GM23338 (cell line): ENCODE results near the gene MOB3B. TPM values are rescaled to one million over a fixed set of nuclear protein-coding genes. Genes with fewer than 3 reads are reported as not detected.

Source experiments
- ATAC-seq: fragments of 200-7000 bp; cut with Tn5 transposase; 3 replicates; pipeline ENCODE4 v1.9.1; 2020
- DNase-seq: peaks from one replicate; pipeline ENCODE4 v3.0.0-alpha.2; 2015; ENCODE audit warnings: low spot score
- H2AFZ ChIP-seq: fragments of 200-600 bp; sonication (generic); 2 replicates; pipeline ENCODE4 v1.8.0; 2016; ENCODE audit warnings: antibody characterized with exemption, mild to moderate bottlenecking, moderate library complexity
- H3F3A ChIP-seq: fragments of 200-600 bp; sonication (generic); replicated peaks from 2 replicates; pipeline ENCODE4 v1.8.0; 2017; ENCODE audit warnings: antibody characterized with exemption, mixed run types, low read depth
- H3K27ac ChIP-seq: fragments of 200-600 bp; sonication (generic); 2 replicates; pipeline ENCODE4 v1.6.1; 2016; ENCODE audit warnings: low read depth
- H3K27me3 ChIP-seq: fragments of 200-600 bp; sonication (generic); 2 replicates; pipeline ENCODE4 v1.8.0; 2016; ENCODE audit warnings: mild to moderate bottlenecking, mixed run types, moderate library complexity; ENCODE audit not compliant: insufficient read depth
- H3K36me3 ChIP-seq: fragments of 200-600 bp; sonication (generic); 2 replicates; pipeline ENCODE4 v1.8.0; 2016; ENCODE audit warnings: mild to moderate bottlenecking; ENCODE audit not compliant: insufficient read depth
- H3K4me1 ChIP-seq: fragments of 200-600 bp; sonication (generic); 2 replicates; pipeline ENCODE4 v1.8.0; 2016; ENCODE audit warnings: mild to moderate bottlenecking, moderate library complexity; ENCODE audit not compliant: insufficient read depth
- H3K4me2 ChIP-seq: fragments of 200-600 bp; sonication (generic); 2 replicates; pipeline ENCODE4 v1.7.1; 2017; ENCODE audit warnings: mixed run types
- H3K4me3 ChIP-seq: fragments of 200-600 bp; sonication (generic); 2 replicates; pipeline ENCODE4 v1.6.1; 2016; ENCODE audit warnings: mixed run types
- H3K79me2 ChIP-seq: fragments of 200-600 bp; sonication (generic); replicated peaks from 2 replicates; pipeline ENCODE4 v1.8.0; 2017; ENCODE audit warnings: mild to moderate bottlenecking; ENCODE audit not compliant: insufficient read depth
- H3K9me2 ChIP-seq: fragments of 200-600 bp; sonication (generic); 2 replicates; pipeline ENCODE4 v1.8.0; 2017; ENCODE audit not compliant: insufficient read depth
- H4K20me1 ChIP-seq: fragments of 200-600 bp; sonication (generic); replicated peaks from 2 replicates; pipeline ENCODE4 v1.8.0; 2017; ENCODE audit warnings: mild to moderate bottlenecking; ENCODE audit not compliant: insufficient read depth
- H3K27ac Mint-ChIP-seq: 2 replicates; pipeline ENCODE4 v1.8.0; 2020; ENCODE audit warnings: inconsistent platforms, mild to moderate bottlenecking, moderate library complexity, mixed read lengths
- H3K27me3 Mint-ChIP-seq: 3 replicates; pipeline ENCODE4 v1.8.0; 2022; ENCODE audit warnings: low read depth, mild to moderate bottlenecking, moderate library complexity, mixed read lengths, inconsistent platforms; ENCODE audit not compliant: insufficient read depth, poor library complexity
- H3K36me3 Mint-ChIP-seq: 3 replicates; pipeline ENCODE4 v1.8.0; 2021; ENCODE audit warnings: low read depth, mild to moderate bottlenecking, inconsistent platforms, moderate library complexity, mixed read lengths
- H3K4me1 Mint-ChIP-seq: 3 replicates; pipeline ENCODE4 v1.8.0; 2020; ENCODE audit warnings: mild to moderate bottlenecking, inconsistent platforms, mixed read lengths
- H3K4me3 Mint-ChIP-seq: 3 replicates; pipeline ENCODE4 v1.8.0; 2021; ENCODE audit warnings: moderate library complexity, mild to moderate bottlenecking, inconsistent platforms, mixed read lengths
- H3K9me3 Mint-ChIP-seq: 3 replicates; pipeline ENCODE4 v1.8.0; 2020; ENCODE audit warnings: moderate library complexity, mild to moderate bottlenecking, inconsistent platforms, mixed read lengths
- CREB1 ChIP-seq: fragments of 250-450 bp; sonication (Bioruptor Pico); IDR thresholded peaks from 2 replicates; pipeline ENCODE4 v1.5.0; 2020; ENCODE audit warnings: low read depth, mild to moderate bottlenecking, moderate library complexity
- EZH2 ChIP-seq: fragments of 200-600 bp; sonication (generic); IDR thresholded peaks from one replicate; pipeline ENCODE4 v1.8.0; 2017; ENCODE audit warnings: antibody characterized with exemption, mild to moderate bottlenecking, low read depth; ENCODE audit not compliant: unreplicated experiment
- EZH2phosphoT487 ChIP-seq: fragments of 200-600 bp; sonication (generic); IDR thresholded peaks from one replicate; pipeline ENCODE4 v1.8.1; 2018; ENCODE audit warnings: antibody characterized with exemption; ENCODE audit not compliant: unreplicated experiment
- JUNB ChIP-seq: IDR thresholded peaks from one replicate; pipeline ENCODE4 v1.6.1; 2016; ENCODE audit warnings: antibody characterized with exemption; ENCODE audit not compliant: unreplicated experiment
- NANOG ChIP-seq: IDR thresholded peaks from 2 replicates; pipeline ENCODE4 v1.6.1; 2016; ENCODE audit warnings: antibody characterized with exemption, borderline replicate concordance
- POLR2AphosphoS5 ChIP-seq: IDR thresholded peaks from 2 replicates; pipeline ENCODE4 v1.6.1; 2016; ENCODE audit warnings: antibody characterized with exemption, low read depth
- STAT1 ChIP-seq: IDR thresholded peaks from one replicate; pipeline ENCODE4 v1.6.1; 2016; ENCODE audit warnings: antibody characterized with exemption; ENCODE audit not compliant: unreplicated experiment
- ZNF114 ChIP-seq: fragments of 250-450 bp; sonication (Bioruptor Pico); IDR thresholded peaks from 2 replicates; pipeline ENCODE4 v1.5.0; 2020; ENCODE audit warnings: mild to moderate bottlenecking, moderate library complexity
- ZNF331 ChIP-seq: fragments of 250-450 bp; sonication (Bioruptor Pico); IDR thresholded peaks from 2 replicates; pipeline ENCODE4 v1.5.0; 2020; ENCODE audit warnings: low read depth, mild to moderate bottlenecking, moderate library complexity
- polyA plus RNA-seq: library from polyadenylated mRNA; unstranded; fragments of >200 nt; fragmentation: Nextera tagmentation; extraction: Ambion mirVana; gene quantifications from 2 replicates; pipeline ENCODE4 v1.2.1, GENCODE V29; 2016
- total RNA-seq: library from RNA; depleted of rRNA; stranded (reverse); fragments of >200 nt; shearing (Covaris generic); gene quantifications from 2 replicates; pipeline ENCODE4 v1.2.3, GENCODE V29; 2014
- TF ChIP-seq, protein P1 (sequence below), 2 experiments: fragments of 200-600 bp in 1 of 2; sonication (generic) in 1 of 2; conservative IDR thresholded peaks; 2 replicates each; pipeline versions ENCODE4 v1.5.1 to v1.6.1; 2016 to 2017; ENCODE audit warnings: antibody characterized with exemption in 2 of 2, low read depth in 2 of 2, mild to moderate bottlenecking in 2 of 2, moderate library complexity in 1 of 2
- TF ChIP-seq, protein P2 (sequence below): IDR thresholded peaks from one replicate; pipeline ENCODE4 v1.6.1; 2018; ENCODE audit warnings: antibody characterized with exemption; ENCODE audit not compliant: unreplicated experiment
- TF ChIP-seq, protein P3 (sequence below): IDR thresholded peaks from 2 replicates; pipeline ENCODE4 v1.6.1; 2016; ENCODE audit warnings: antibody characterized with exemption
- TF ChIP-seq, protein P4 (sequence below): fragments of 250-450 bp; sonication (Bioruptor Pico); IDR thresholded peaks from 2 replicates; pipeline ENCODE4 v1.5.0; 2020; ENCODE audit warnings: mild to moderate bottlenecking, moderate library complexity

The MOB3B gene
- total and polyA plus RNA-seq, 2 experiments from 2014 or later, result 7.6 to 12.1 TPM

DNA sequence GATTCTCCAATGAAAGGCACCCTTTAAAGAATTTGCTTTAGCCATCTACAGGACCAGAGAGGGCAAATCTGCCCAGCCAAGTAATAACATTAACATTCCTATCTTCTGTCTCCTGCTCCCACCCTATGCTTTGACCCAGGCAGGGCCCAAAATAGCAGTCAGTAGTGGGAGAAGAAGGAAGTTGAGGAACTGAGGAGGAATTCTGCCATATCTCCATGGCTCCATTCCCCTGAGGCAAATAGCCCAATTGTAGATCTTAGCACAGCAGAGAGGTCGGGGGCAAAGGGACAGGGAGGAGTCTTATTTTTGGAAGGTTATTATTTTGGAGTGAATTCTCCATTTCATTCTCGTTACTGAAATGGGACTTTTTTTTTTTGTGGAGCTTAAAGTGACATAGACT lies 116.7 kb downstream of the MOB3B start:
- Histone ChIP-seq H3F3A (no peaks in the 10 kb centered on the region), H2AFZ (no peak overlapping the region), H3K27ac (no peak overlapping the region), H4K20me1 (no peaks in the 10 kb centered on the region), H3K9me2 (no peaks in the 10 kb centered on the region), H3K4me2 (no peak overlapping the region), H3K36me3 (no peaks in the 10 kb centered on the region), H3K27me3 (no peaks in the 10 kb centered on the region), H3K79me2 (no peaks in the 10 kb centered on the region), H3K4me3 (no peak overlapping the region), H3K4me1 (peaks cover 10% of the 10 kb centered on the region)
- no peak for TF ChIP-seq EZH2
- no peak for TF ChIP-seq JUNB
- TF ChIP-seq EZH2phosphoT487, result no peak
- TF ChIP-seq POLR2AphosphoS5, result no peak
- no peak for TF ChIP-seq NANOG
- TF ChIP-seq, protein P1, sequence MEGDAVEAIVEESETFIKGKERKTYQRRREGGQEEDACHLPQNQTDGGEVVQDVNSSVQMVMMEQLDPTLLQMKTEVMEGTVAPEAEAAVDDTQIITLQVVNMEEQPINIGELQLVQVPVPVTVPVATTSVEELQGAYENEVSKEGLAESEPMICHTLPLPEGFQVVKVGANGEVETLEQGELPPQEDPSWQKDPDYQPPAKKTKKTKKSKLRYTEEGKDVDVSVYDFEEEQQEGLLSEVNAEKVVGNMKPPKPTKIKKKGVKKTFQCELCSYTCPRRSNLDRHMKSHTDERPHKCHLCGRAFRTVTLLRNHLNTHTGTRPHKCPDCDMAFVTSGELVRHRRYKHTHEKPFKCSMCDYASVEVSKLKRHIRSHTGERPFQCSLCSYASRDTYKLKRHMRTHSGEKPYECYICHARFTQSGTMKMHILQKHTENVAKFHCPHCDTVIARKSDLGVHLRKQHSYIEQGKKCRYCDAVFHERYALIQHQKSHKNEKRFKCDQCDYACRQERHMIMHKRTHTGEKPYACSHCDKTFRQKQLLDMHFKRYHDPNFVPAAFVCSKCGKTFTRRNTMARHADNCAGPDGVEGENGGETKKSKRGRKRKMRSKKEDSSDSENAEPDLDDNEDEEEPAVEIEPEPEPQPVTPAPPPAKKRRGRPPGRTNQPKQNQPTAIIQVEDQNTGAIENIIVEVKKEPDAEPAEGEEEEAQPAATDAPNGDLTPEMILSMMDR (conservative IDR thresholded peaks at IDR 0.05; ENCODE audit: low read depth in 2 of 2), result no peak
- TF ChIP-seq, protein P2, sequence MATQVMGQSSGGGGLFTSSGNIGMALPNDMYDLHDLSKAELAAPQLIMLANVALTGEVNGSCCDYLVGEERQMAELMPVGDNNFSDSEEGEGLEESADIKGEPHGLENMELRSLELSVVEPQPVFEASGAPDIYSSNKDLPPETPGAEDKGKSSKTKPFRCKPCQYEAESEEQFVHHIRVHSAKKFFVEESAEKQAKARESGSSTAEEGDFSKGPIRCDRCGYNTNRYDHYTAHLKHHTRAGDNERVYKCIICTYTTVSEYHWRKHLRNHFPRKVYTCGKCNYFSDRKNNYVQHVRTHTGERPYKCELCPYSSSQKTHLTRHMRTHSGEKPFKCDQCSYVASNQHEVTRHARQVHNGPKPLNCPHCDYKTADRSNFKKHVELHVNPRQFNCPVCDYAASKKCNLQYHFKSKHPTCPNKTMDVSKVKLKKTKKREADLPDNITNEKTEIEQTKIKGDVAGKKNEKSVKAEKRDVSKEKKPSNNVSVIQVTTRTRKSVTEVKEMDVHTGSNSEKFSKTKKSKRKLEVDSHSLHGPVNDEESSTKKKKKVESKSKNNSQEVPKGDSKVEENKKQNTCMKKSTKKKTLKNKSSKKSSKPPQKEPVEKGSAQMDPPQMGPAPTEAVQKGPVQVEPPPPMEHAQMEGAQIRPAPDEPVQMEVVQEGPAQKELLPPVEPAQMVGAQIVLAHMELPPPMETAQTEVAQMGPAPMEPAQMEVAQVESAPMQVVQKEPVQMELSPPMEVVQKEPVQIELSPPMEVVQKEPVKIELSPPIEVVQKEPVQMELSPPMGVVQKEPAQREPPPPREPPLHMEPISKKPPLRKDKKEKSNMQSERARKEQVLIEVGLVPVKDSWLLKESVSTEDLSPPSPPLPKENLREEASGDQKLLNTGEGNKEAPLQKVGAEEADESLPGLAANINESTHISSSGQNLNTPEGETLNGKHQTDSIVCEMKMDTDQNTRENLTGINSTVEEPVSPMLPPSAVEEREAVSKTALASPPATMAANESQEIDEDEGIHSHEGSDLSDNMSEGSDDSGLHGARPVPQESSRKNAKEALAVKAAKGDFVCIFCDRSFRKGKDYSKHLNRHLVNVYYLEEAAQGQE, result no peak
- no peak for TF ChIP-seq ZNF114
- TF ChIP-seq STAT1, result no peak
- TF ChIP-seq ZNF331 (CRISPR knock-in tag), result no peak
- TF ChIP-seq, protein P3, sequence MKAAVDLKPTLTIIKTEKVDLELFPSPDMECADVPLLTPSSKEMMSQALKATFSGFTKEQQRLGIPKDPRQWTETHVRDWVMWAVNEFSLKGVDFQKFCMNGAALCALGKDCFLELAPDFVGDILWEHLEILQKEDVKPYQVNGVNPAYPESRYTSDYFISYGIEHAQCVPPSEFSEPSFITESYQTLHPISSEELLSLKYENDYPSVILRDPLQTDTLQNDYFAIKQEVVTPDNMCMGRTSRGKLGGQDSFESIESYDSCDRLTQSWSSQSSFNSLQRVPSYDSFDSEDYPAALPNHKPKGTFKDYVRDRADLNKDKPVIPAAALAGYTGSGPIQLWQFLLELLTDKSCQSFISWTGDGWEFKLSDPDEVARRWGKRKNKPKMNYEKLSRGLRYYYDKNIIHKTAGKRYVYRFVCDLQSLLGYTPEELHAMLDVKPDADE, result no peak
- TF ChIP-seq, protein P4, sequence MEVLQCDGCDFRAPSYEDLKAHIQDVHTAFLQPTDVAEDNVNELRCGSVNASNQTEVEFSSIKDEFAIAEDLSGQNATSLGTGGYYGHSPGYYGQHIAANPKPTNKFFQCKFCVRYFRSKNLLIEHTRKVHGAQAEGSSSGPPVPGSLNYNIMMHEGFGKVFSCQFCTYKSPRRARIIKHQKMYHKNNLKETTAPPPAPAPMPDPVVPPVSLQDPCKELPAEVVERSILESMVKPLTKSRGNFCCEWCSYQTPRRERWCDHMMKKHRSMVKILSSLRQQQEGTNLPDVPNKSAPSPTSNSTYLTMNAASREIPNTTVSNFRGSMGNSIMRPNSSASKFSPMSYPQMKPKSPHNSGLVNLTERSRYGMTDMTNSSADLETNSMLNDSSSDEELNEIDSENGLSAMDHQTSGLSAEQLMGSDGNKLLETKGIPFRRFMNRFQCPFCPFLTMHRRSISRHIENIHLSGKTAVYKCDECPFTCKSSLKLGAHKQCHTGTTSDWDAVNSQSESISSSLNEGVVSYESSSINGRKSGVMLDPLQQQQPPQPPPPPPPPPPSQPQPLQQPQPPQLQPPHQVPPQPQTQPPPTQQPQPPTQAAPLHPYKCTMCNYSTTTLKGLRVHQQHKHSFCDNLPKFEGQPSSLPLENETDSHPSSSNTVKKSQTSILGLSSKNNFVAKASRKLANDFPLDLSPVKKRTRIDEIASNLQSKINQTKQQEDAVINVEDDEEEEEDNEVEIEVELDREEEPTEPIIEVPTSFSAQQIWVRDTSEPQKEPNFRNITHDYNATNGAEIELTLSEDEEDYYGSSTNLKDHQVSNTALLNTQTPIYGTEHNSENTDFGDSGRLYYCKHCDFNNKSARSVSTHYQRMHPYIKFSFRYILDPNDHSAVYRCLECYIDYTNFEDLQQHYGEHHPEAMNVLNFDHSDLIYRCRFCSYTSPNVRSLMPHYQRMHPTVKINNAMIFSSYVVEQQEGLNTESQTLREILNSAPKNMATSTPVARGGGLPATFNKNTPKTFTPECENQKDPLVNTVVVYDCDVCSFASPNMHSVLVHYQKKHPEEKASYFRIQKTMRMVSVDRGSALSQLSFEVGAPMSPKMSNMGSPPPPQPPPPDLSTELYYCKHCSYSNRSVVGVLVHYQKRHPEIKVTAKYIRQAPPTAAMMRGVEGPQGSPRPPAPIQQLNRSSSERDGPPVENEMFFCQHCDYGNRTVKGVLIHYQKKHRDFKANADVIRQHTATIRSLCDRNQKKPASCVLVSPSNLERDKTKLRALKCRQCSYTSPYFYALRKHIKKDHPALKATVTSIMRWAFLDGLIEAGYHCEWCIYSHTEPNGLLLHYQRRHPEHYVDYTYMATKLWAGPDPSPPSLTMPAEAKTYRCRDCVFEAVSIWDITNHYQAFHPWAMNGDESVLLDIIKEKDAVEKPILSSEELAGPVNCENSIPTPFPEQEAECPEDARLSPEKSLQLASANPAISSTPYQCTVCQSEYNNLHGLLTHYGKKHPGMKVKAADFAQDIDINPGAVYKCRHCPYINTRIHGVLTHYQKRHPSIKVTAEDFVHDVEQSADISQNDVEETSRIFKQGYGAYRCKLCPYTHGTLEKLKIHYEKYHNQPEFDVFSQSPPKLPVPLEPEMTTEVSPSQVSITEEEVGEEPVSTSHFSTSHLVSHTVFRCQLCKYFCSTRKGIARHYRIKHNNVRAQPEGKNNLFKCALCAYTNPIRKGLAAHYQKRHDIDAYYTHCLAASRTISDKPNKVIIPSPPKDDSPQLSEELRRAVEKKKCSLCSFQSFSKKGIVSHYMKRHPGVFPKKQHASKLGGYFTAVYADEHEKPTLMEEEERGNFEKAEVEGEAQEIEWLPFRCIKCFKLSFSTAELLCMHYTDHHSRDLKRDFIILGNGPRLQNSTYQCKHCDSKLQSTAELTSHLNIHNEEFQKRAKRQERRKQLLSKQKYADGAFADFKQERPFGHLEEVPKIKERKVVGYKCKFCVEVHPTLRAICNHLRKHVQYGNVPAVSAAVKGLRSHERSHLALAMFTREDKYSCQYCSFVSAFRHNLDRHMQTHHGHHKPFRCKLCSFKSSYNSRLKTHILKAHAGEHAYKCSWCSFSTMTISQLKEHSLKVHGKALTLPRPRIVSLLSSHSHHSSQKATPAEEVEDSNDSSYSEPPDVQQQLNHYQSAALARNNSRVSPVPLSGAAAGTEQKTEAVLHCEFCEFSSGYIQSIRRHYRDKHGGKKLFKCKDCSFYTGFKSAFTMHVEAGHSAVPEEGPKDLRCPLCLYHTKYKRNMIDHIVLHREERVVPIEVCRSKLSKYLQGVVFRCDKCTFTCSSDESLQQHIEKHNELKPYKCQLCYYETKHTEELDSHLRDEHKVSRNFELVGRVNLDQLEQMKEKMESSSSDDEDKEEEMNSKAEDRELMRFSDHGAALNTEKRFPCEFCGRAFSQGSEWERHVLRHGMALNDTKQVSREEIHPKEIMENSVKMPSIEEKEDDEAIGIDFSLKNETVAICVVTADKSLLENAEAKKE, result no peak
- no peak for TF ChIP-seq CREB1 (CRISPR knock-in tag)
- peaks cover 32% of the 10 kb centered on the region for H3K4me1 Mint-ChIP-seq
- DNase-seq, result no peak
- H3K4me3 Mint-ChIP-seq, result no peak overlapping the region
- H3K9me3 Mint-ChIP-seq, result no peaks in the 10 kb centered on the region
- ATAC-seq, result no peak
- no peak overlapping the region for H3K27ac Mint-ChIP-seq
- H3K36me3 Mint-ChIP-seq, result peaks cover 6% of the 10 kb centered on the region; the same call in 2 of the 3 replicates
- H3K27me3 Mint-ChIP-seq, result peaks cover 5% of the 10 kb centered on the region
